ENCODE measurements around the gene GSX1.

The GSX1 gene

DNA sequence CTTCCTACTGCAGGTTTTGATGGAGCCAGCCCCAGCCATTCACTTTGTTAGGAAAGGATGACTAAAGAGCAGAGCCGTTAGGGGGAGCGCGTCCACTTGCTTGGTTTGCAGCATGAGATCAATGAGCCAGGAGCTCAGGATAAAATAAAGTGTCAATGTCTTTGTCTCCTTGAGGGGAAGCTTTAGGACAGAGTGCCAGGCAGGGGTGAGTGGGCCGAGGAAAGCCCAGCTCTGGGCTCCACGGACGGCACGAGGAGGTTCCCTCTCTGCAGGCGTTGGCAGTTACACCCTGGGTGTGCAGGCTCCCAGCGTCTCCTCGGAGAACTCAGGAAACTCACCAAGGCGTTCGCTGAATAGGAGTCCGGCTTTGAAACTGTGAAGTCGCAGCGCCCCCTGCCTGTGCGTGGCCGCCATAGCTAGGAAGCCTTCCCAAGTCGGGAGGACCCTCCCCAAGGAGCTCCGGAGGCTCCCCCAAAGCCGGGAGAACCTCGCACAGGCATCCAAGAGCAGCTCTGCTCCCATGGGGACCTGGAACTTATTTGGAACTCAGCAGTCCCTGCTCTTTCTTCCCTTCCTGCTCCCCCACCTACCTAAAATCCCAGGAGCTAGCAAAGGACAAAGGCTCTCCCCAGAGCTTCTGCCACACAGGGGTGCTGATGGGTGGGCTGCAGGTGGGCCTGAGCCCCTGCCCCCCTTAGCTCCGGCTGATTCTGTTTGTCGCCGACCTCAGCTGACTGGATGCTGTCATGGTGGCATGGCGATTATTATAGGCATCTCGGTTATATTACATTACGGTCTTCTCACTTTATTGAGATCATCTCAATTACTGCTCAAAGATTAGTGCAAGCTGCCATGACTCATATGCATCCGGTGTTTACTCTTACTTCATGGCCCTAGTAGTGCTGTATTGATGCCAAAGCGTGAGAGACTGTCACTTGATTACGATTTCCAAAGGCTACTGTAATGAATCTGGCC is 34.4 kb downstream of the GSX1 start:
- Histone ChIP-seq H3K9me3 (ENCODE audit: control insufficient read depth in 2 of 2, low read length in 2 of 2) (no peaks in the 10 kb centered on the region), H3K4me3 (ENCODE audit: low read length in 2 of 2) (peak overlapping the region; percentile 40 to 46), H3K4me1 (ENCODE audit: control insufficient read depth in 2 of 2, insufficient read depth in 2 of 2, low read length in 2 of 2) (peaks cover 13 to 15% of the 10 kb centered on the region in 2 donors), H3K27ac (ENCODE audit: low read depth in 2 of 2, low read length in 2 of 2) (no peak overlapping the region), H3K27me3 (ENCODE audit: control insufficient read depth in 2 of 2, insufficient read depth in 2 of 2, low read length in 2 of 2) (peaks cover 29 to 35% of the 10 kb centered on the region in 2 donors), H3K9ac (ENCODE audit: low read depth in 1 of 2, low read length in 2 of 2) (no peak overlapping the region), H3K36me3 (ENCODE audit: control insufficient read depth in 2 of 2, insufficient read depth in 2 of 2, low read length in 2 of 2) (no peaks in the 10 kb centered on the region)

GRCh38 chr13:27827646-27828045 is 35.4 kb downstream of the GSX1 start:
- Histone ChIP-seq H3K27me3 (ENCODE audit: control insufficient read depth in 2 of 2, insufficient read depth in 2 of 2, low read length in 2 of 2) (peaks cover 23 to 31% of the 10 kb centered on the region in 2 donors), H3K36me3 (ENCODE audit: control insufficient read depth in 2 of 2, insufficient read depth in 2 of 2, low read length in 2 of 2) (no peaks in the 10 kb centered on the region), H3K9ac (ENCODE audit: low read depth in 1 of 2, low read length in 2 of 2) (no peak overlapping the region), H3K9me3 (ENCODE audit: control insufficient read depth in 2 of 2, low read length in 2 of 2) (no peaks in the 10 kb centered on the region), H3K4me3 (ENCODE audit: low read length in 2 of 2) (no peak overlapping the region), H3K27ac (ENCODE audit: low read depth in 2 of 2, low read length in 2 of 2) (no peak overlapping the region), H3K4me1 (ENCODE audit: control insufficient read depth in 2 of 2, insufficient read depth in 2 of 2, low read length in 2 of 2) (peaks cover 13 to 15% of the 10 kb centered on the region in 2 donors)

GRCh38 chr13:27830010-27830409 is 37.7 kb downstream of the GSX1 start:
- Histone ChIP-seq H3K27me3 (ENCODE audit: control insufficient read depth in 2 of 2, insufficient read depth in 2 of 2, low read length in 2 of 2) (peaks cover 7 to 11% of the 10 kb centered on the region in 2 donors), H3K4me1 (ENCODE audit: control insufficient read depth in 2 of 2, insufficient read depth in 2 of 2, low read length in 2 of 2) (peaks cover 13 to 15% of the 10 kb centered on the region in 2 donors), H3K27ac (ENCODE audit: low read depth in 2 of 2, low read length in 2 of 2) (no peak overlapping the region), H3K9me3 (ENCODE audit: control insufficient read depth in 2 of 2, low read length in 2 of 2) (no peaks in the 10 kb centered on the region), H3K36me3 (ENCODE audit: control insufficient read depth in 2 of 2, insufficient read depth in 2 of 2, low read length in 2 of 2) (no peaks in the 10 kb centered on the region), H3K4me3 (ENCODE audit: low read length in 2 of 2) (peak overlapping the region; percentile 14 to 32), H3K9ac (ENCODE audit: low read depth in 1 of 2, low read length in 2 of 2) (peak overlapping the region; percentile 4 to 23)

DNA sequence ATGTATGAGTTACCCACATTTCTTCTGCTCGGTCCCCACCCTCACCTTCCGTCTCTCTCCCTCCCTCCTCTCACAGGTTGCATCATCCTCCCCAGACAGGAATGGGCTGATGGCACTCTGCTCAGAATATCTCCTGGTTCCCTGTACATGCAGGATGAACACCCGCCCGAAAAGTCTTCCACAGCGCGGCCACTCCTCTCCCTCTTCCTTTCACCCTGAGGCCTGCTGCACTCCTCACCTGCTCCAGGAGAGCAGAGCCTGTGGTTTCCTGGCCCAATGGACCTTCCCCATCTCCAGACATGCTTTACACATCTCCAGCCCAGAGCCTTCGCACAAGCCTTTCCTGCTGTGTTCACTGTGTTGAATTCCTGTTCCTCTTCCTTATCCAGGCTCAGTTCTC is 40.9 kb downstream of the GSX1 start:
- peaks cover 4 to 7% of the 10 kb centered on the region in 2 donors for H3K4me1 ChIP-seq (ENCODE audit: control insufficient read depth in 2 of 2, insufficient read depth in 2 of 2, low read length in 2 of 2)
- H3K9ac ChIP-seq (ENCODE audit: low read depth in 1 of 2, low read length in 2 of 2), result no peak overlapping the region
- H3K36me3 ChIP-seq (ENCODE audit: control insufficient read depth in 2 of 2, insufficient read depth in 2 of 2, low read length in 2 of 2), result no peaks in the 10 kb centered on the region
- H3K9me3 ChIP-seq (ENCODE audit: control insufficient read depth in 2 of 2, low read length in 2 of 2), result no peaks in the 10 kb centered on the region
- peaks cover 8 to 14% of the 10 kb centered on the region in 2 donors for H3K27me3 ChIP-seq (ENCODE audit: control insufficient read depth in 2 of 2, insufficient read depth in 2 of 2, low read length in 2 of 2)
- H3K27ac ChIP-seq (ENCODE audit: low read depth in 2 of 2, low read length in 2 of 2), result no peak overlapping the region
- no peak overlapping the region for H3K4me3 ChIP-seq (ENCODE audit: low read length in 2 of 2)

DNA sequence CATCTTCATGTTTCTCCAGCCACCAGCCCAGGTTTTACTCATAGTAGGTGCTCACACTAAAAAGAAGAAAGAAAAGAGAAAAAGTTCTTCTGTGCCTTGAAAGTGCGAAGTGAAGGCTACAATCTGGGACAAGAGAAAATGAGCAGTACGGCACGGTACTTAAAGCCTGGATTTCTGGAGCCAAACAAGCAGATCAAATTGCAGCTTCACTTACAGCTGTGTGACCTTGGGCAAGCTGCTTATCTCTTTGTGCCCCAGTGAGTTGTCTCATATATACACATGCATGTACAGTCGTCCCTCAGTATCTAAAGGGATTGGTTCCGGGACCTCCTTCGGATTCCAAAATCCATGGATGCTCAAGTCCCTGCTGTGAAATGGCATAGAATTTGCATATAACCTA is 41.8 kb downstream of the GSX1 start:
- H3K9me3 ChIP-seq (ENCODE audit: control insufficient read depth in 2 of 2, low read length in 2 of 2), result no peaks in the 10 kb centered on the region
- no peak overlapping the region for H3K27ac ChIP-seq (ENCODE audit: low read depth in 2 of 2, low read length in 2 of 2)
- H3K27me3 ChIP-seq (ENCODE audit: control insufficient read depth in 2 of 2, insufficient read depth in 2 of 2, low read length in 2 of 2), result peaks cover 11 to 14% of the 10 kb centered on the region in 2 donors
- H3K9ac ChIP-seq (ENCODE audit: low read depth in 1 of 2, low read length in 2 of 2), result no peak overlapping the region
- H3K4me3 ChIP-seq (ENCODE audit: low read length in 2 of 2), result no peak overlapping the region
- no peaks in the 10 kb centered on the region for H3K36me3 ChIP-seq (ENCODE audit: control insufficient read depth in 2 of 2, insufficient read depth in 2 of 2, low read length in 2 of 2)
- peaks cover 4 to 7% of the 10 kb centered on the region in 2 donors for H3K4me1 ChIP-seq (ENCODE audit: control insufficient read depth in 2 of 2, insufficient read depth in 2 of 2, low read length in 2 of 2)

- Histone ChIP-seq H3K27ac (ENCODE audit: low read depth in 2 of 2, low read length in 2 of 2) (no peak overlapping the region), H3K4me3 (ENCODE audit: low read length in 2 of 2) (no peak overlapping the region), H3K27me3 (ENCODE audit: control insufficient read depth in 2 of 2, insufficient read depth in 2 of 2, low read length in 2 of 2) (peaks cover 7 to 21% of the 10 kb centered on the region in 2 donors), H3K9ac (ENCODE audit: low read depth in 1 of 2, low read length in 2 of 2) (no peak overlapping the region), H3K4me1 (ENCODE audit: control insufficient read depth in 2 of 2, insufficient read depth in 2 of 2, low read length in 2 of 2) (no peaks in the 10 kb centered on the region), H3K36me3 (ENCODE audit: control insufficient read depth in 2 of 2, insufficient read depth in 2 of 2, low read length in 2 of 2) (no peaks in the 10 kb centered on the region), H3K9me3 (ENCODE audit: control insufficient read depth in 2 of 2, low read length in 2 of 2) (no peaks in the 10 kb centered on the region)
Observed at GRCh38 chr13:27835799-27836198, 43.5 kb downstream of the GSX1 start.

DNA sequence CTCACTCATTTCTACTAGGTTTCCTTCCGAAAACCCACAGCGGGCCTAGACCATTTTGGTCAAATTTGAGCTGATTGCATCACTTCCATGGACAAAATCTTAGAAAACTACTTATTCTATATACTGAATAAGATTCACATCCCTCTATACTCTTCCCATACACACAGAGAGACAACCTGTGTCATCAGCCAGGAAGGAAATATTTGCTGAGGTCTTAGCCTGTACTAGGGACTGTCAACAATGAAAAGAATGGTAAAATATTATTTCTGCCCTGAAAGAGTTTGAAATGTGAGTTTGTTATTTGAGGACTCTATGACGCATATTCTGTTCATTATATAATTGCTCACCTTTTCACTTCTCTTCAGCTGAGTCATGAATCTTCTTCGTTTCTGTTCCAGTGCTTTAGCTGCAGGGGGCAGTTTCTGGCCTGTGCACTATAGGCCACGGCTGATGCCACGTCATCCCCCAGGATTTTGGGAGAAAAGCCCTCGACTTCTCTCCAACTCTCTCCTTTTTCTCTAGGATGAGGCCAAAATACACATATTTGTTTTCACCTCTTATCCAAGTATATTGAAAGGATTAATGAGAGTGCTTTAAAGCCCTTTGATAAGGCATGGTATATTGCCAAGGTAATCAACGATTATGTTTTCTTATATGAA is 47.7 kb downstream of the GSX1 start:
- H3K4me3 ChIP-seq (ENCODE audit: low read length in 2 of 2), result no peak overlapping the region
- H3K27ac ChIP-seq (ENCODE audit: low read depth in 2 of 2, low read length in 2 of 2), result no peak overlapping the region
- H3K27me3 ChIP-seq (ENCODE audit: control insufficient read depth in 2 of 2, insufficient read depth in 2 of 2, low read length in 2 of 2), result peaks cover 5 to 21% of the 10 kb centered on the region in 2 donors
- no peaks in the 10 kb centered on the region for H3K4me1 ChIP-seq (ENCODE audit: control insufficient read depth in 2 of 2, insufficient read depth in 2 of 2, low read length in 2 of 2)
- no peaks in the 10 kb centered on the region for H3K36me3 ChIP-seq (ENCODE audit: control insufficient read depth in 2 of 2, insufficient read depth in 2 of 2, low read length in 2 of 2)
- peaks cover 0 to 3% of the 10 kb centered on the region in 2 donors for H3K9me3 ChIP-seq (ENCODE audit: control insufficient read depth in 2 of 2, low read length in 2 of 2)
- H3K9ac ChIP-seq (ENCODE audit: low read depth in 1 of 2, low read length in 2 of 2), result no peak overlapping the region

GRCh38 chr13:27842571-27842970 is 50.3 kb downstream of the GSX1 start:
- Histone ChIP-seq H3K9me3 (ENCODE audit: control insufficient read depth in 2 of 2, low read length in 2 of 2) (peaks cover 0 to 3% of the 10 kb centered on the region in 2 donors), H3K9ac (ENCODE audit: low read depth in 1 of 2, low read length in 2 of 2) (no peak overlapping the region), H3K27ac (ENCODE audit: low read depth in 2 of 2, low read length in 2 of 2) (no peak overlapping the region), H3K36me3 (ENCODE audit: control insufficient read depth in 2 of 2, insufficient read depth in 2 of 2, low read length in 2 of 2) (no peaks in the 10 kb centered on the region), H3K4me3 (ENCODE audit: low read length in 2 of 2) (no peak overlapping the region), H3K27me3 (ENCODE audit: control insufficient read depth in 2 of 2, insufficient read depth in 2 of 2, low read length in 2 of 2) (peaks cover 7 to 18% of the 10 kb centered on the region in 2 donors), H3K4me1 (ENCODE audit: control insufficient read depth in 2 of 2, insufficient read depth in 2 of 2, low read length in 2 of 2) (no peaks in the 10 kb centered on the region)
